ENCODE data around the gene PPFIA1.

DNA sequence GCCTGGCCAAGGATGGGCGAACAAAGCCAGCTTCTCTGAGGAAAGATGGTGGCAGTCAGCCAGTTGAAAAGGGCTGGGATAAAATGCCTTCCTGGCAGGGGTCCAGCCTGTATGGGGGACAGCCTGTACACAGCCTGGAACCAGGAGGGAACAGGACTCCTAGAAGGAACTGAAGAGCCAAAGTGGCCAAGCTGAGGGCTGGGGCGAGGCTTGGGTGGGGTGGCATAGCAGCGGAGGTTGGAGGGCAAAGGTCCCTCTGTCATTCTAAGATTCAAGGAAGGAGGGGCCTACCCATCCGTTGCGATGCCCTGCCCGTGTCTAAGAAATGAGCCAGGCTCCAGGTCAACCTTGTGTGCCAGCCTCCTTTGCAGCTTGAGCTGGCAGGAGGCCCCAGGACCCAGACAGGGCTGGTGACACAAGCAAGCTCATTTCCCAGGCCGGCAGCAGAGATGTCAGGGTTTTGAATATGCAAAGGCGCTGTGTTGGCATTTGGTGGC is 44.8 kb upstream of the PPFIA1 start:
- TF ChIP-seq CTCF (IDR thresholded peaks at IDR 0.05; ENCODE audit: insufficient read depth, low read length) (no peak), POLR2AphosphoS5 (IDR thresholded peaks at IDR 0.05; ENCODE audit: low read depth) (no peak), REST (IDR thresholded peaks at IDR 0.05; ENCODE audit: insufficient replicate concordance, low read depth) (no peak), GABPA (IDR thresholded peaks at IDR 0.05; ENCODE audit: low read depth) (no peak), SPI1 (IDR thresholded peaks at IDR 0.05; ENCODE audit: borderline replicate concordance, low read depth) (no peak)

Measured in HL-60 (cell line).